Osteoblast (primary cell): Measurements from ENCODE around the gene RELCH. TPM values are rescaled to one million over a fixed set of nuclear protein-coding genes. Genes with fewer than 3 reads are reported as not detected.

ENCODE experiments used
- DNase-seq: peaks from one replicate; pipeline ENCODE4 v3.0.0; 2011; ENCODE audit warnings: low spot score, mixed read lengths; ENCODE audit not compliant: insufficient read length; ENCODE audit errors: missing footprints
- H2AFZ ChIP-seq: 2 replicates; pipeline ENCODE4 v1.6.0; 2011; ENCODE audit warnings: mild to moderate bottlenecking, low read length
- H3K27ac ChIP-seq: 2 replicates; pipeline ENCODE4 v1.5.1; 2011; ENCODE audit warnings: mild to moderate bottlenecking, low read depth, low read length, moderate library complexity
- H3K27me3 ChIP-seq: 2 replicates; pipeline ENCODE4 v1.6.0; 2012; ENCODE audit warnings: mild to moderate bottlenecking, control low read depth, inconsistent platforms, low read length, moderate library complexity; ENCODE audit not compliant: insufficient read depth
- H3K36me3 ChIP-seq: 2 replicates; pipeline ENCODE4 v1.5.1; 2011; ENCODE audit warnings: mild to moderate bottlenecking, low read length, control low read depth, moderate library complexity; ENCODE audit not compliant: insufficient read depth
- H3K4me1 ChIP-seq: 2 replicates; pipeline ENCODE4 v1.5.1; 2011; ENCODE audit warnings: mild to moderate bottlenecking, low read length, control low read depth, moderate library complexity; ENCODE audit not compliant: insufficient read depth
- H3K4me2 ChIP-seq: 2 replicates; pipeline ENCODE4 v1.6.0; 2011; ENCODE audit warnings: mild to moderate bottlenecking, low read length; ENCODE audit not compliant: insufficient read depth
- H3K4me3 ChIP-seq: fragments of 200-600 bp; sonication (generic); 3 replicates; pipeline ENCODE4 v1.5.1; 2012; ENCODE audit warnings: mild to moderate bottlenecking, low read length, inconsistent platforms; ENCODE audit not compliant: insufficient read depth
- H3K79me2 ChIP-seq: 2 replicates; pipeline ENCODE4 v1.6.0; 2012; ENCODE audit warnings: mild to moderate bottlenecking, low read length, control low read depth, inconsistent platforms; ENCODE audit not compliant: insufficient read depth
- H3K9me3 ChIP-seq: 2 replicates; pipeline ENCODE4 v1.5.1; 2011; ENCODE audit warnings: low read depth, low read length, control low read depth
- H4K20me1 ChIP-seq: 2 replicates; pipeline ENCODE4 v1.6.0; 2012; ENCODE audit warnings: mild to moderate bottlenecking, low read length, control low read depth; ENCODE audit not compliant: insufficient read depth
- total RNA-seq: library from RNA; depleted of rRNA; stranded (reverse); fragments of >200 nt; gene quantifications from 2 replicates; pipeline ENCODE4 v1.2.3, GENCODE V29; 2012
- TF ChIP-seq, protein P1 (sequence below): IDR thresholded peaks from 2 replicates; pipeline ENCODE4 v1.5.1; 2011; ENCODE audit warnings: mild to moderate bottlenecking, low read depth, low read length, moderate library complexity; ENCODE audit errors: extremely low read depth

Gene RELCH
- total RNA-seq, 1 donor, result 34.0 TPM

DNA sequence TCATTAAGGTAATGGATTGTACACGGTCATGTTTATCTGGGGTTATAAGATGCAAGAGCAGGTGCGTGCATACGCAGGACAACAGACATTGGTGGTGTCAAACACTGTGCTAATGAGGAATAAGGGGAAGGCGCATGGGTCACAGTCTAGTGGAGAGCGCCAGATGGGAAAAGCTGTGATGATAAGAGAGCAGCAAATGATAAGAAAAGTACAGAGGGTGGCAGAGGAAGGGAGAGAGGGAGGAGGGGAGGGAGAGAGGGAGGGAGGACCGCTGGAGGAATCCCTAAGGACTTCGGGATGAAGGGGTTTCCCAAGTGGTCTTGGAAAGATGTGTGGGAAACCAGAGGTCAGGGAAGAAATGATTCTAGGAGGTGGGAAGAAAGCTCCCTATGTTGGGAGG, 140.9 kb downstream of the RELCH start:
- TF ChIP-seq, protein P1, sequence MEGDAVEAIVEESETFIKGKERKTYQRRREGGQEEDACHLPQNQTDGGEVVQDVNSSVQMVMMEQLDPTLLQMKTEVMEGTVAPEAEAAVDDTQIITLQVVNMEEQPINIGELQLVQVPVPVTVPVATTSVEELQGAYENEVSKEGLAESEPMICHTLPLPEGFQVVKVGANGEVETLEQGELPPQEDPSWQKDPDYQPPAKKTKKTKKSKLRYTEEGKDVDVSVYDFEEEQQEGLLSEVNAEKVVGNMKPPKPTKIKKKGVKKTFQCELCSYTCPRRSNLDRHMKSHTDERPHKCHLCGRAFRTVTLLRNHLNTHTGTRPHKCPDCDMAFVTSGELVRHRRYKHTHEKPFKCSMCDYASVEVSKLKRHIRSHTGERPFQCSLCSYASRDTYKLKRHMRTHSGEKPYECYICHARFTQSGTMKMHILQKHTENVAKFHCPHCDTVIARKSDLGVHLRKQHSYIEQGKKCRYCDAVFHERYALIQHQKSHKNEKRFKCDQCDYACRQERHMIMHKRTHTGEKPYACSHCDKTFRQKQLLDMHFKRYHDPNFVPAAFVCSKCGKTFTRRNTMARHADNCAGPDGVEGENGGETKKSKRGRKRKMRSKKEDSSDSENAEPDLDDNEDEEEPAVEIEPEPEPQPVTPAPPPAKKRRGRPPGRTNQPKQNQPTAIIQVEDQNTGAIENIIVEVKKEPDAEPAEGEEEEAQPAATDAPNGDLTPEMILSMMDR, result no peak
- no peak overlapping the region for H3K27ac ChIP-seq
- H3K27me3 ChIP-seq, result peaks cover 50% of the 10 kb centered on the region
- no peak for DNase-seq
- peaks cover 40% of the 10 kb centered on the region for H3K4me1 ChIP-seq
- H3K4me3 ChIP-seq, result no peak overlapping the region
- no peak overlapping the region for H2AFZ ChIP-seq
- H3K36me3 ChIP-seq, result no peaks in the 10 kb centered on the region
- H3K79me2 ChIP-seq, result no peaks in the 10 kb centered on the region
- no peaks in the 10 kb centered on the region for H4K20me1 ChIP-seq
- no peak overlapping the region for H3K4me2 ChIP-seq
- H3K9me3 ChIP-seq, result no peaks in the 10 kb centered on the region

DNA sequence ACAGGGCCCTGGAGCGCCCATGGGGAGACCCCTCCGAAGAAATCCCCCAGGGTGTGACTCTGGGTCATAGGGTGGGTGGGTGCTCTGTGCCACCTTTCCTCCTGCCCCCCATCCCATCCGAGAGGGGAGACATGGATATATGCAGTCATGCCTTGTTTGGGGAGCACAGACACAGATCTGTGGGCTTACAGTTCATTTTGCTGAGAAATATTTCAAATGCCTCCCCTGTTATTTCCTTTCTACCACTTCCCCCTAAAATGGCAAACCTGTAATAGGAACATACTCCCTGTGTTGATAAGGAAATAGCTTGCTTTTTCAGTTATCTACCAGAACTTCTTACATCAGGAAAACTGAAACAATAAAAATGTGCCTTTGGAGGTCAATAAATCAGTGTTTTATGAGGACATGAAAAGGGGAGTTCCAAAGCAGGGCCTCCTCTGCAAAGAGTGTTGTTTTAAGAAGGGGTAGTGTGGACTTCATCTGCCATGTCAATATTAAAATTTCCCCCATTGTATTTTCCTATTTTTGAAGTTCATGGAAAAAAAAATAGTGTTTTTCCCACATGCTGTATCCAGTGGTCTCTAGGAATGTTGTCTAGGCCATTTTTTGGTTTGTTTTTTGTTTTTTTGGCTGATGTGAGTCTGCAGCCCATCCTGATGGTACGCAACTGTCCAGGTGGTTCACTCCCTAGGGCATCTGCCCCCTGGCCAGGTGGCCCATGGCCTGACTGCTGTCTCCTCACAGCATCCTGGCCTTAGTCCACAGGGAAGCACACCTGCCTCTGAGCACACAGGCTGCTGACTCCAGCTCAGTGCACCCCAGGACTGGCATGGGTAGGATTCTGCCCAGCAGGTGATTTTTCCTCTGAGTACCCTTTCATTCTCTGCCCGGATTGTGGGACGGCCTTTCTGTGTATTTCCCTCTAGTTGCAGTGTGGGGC, 141.8 kb downstream of the RELCH start:
- Histone ChIP-seq H3K9me3 (no peaks in the 10 kb centered on the region), H3K4me3 (no peak overlapping the region), H4K20me1 (no peaks in the 10 kb centered on the region), H3K4me1 (peaks cover 40% of the 10 kb centered on the region), H3K27me3 (peaks cover 42% of the 10 kb centered on the region), H3K27ac (peak overlapping the region; percentile 21), H3K36me3 (no peaks in the 10 kb centered on the region), H3K79me2 (no peaks in the 10 kb centered on the region), H3K4me2 (peak overlapping the region; percentile 35), H2AFZ (no peak overlapping the region)
- TF ChIP-seq, protein P1, result no peak
- DNase-seq, result no peak

DNA sequence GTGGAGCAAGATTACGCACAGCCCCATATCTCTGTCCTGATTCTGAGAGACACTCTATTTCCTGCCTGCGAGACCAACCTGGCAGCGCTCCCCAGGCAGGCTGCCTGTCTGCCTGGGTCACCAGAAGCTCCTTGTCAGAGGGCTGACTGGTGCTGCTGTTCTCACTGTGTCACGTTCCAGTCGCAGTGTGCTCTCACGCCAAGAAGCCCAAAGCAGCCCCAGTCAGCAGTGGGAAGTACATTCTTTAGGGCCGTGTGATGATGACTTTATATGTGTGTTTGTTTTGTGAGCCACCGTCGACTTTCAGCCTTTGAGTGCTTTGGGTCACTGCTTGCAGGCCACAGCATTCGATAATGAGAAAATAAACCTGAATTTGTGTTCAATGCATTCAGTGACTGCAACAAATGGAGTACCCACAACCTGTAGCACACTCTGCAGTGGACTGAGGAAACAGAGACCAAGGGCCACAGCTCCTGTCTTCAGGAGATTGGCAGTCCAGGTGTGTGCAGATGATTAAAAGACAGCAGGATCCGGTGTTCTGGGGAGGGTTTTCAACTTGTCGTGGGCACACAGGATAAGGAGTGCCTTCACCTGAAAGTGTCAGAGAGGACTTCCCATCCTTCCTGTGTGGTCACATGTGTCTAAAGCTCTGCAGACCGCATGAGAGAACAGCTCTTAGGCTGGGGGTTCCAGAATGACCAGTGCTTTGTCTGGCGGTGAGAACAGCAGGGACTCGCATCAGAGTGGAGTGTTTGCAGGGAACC, 142.8 kb downstream of the RELCH start:
- no peaks in the 10 kb centered on the region for H4K20me1 ChIP-seq
- H3K4me2 ChIP-seq, result peak overlapping the region; percentile 35
- H3K36me3 ChIP-seq, result no peaks in the 10 kb centered on the region
- H3K4me1 ChIP-seq, result peaks cover 47% of the 10 kb centered on the region
- H3K27ac ChIP-seq, result peak overlapping the region; percentile 45
- no peaks in the 10 kb centered on the region for H3K79me2 ChIP-seq
- TF ChIP-seq, protein P1, result no peak
- H3K27me3 ChIP-seq, result peaks cover 31% of the 10 kb centered on the region
- peak; percentile 89 for DNase-seq
- H3K9me3 ChIP-seq, result no peaks in the 10 kb centered on the region
- H2AFZ ChIP-seq, result peak overlapping the region; percentile 38
- H3K4me3 ChIP-seq, result no peak overlapping the region

DNA sequence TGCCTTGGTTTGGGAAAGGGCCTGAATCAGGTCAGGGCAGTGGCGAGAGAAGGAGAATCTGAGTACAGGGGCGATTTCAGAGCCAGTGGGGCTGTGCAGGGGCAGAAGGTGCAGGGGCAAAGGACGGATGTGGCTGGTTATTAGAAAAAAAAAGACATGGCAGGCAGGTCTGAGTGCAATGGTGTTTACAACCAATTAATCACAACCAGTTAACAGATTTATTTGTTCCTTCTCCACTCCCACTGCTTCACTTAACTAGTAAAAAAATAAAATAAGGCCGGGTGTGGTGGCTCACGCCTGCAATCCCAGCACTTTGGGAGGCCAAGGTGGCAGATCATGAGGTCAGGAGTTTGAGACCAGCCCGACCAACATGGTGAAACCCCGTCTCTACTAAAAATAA, 143.6 kb downstream of the RELCH start:
- Histone ChIP-seq H3K27me3 (peaks cover 26% of the 10 kb centered on the region), H2AFZ (no peak overlapping the region)

More for the DNA sequence above, 143.6 kb downstream of the RELCH start:
- Histone ChIP-seq H3K4me2 (no peak overlapping the region), H3K4me1 (peaks cover 48% of the 10 kb centered on the region), H3K4me3 (no peak overlapping the region), H3K27ac (no peak overlapping the region), H3K36me3 (no peaks in the 10 kb centered on the region), H3K79me2 (no peaks in the 10 kb centered on the region), H4K20me1 (no peaks in the 10 kb centered on the region), H3K9me3 (no peaks in the 10 kb centered on the region)
- DNase-seq, result no peak
- TF ChIP-seq, protein P1, result no peak
